UCSD-AML1 (cell line): ENCODE results near the gene TAF11L14.

ENCODE experiments used
- DNase-seq: peaks from one replicate; lab custom pipeline; 2025; ENCODE audit not compliant: unreplicated experiment; lab: John Stamatoyannopoulos, UW

TAF11L14 gene

GRCh38 chr5:17678751-17679324 is 44.6 kb downstream of the TAF11L14 start:
- DNase-seq = no peak

GRCh38 chr5:17679597-17680203 is 45.4 kb downstream of the TAF11L14 start:
- no peak for DNase-seq

- DNase-seq = no peak
Observed at GRCh38 chr5:17680737-17681136, 46.5 kb downstream of the TAF11L14 start.
